IMR-90 (cell line): ENCODE data around the gene OR5AP2. TPM values are rescaled to one million over a fixed set of nuclear protein-coding genes. Genes with fewer than 3 reads are reported as not detected.

Source experiments
- ATAC-seq: fragments of 200-7000 bp; cut with Tn5 transposase; 2 replicates; pipeline ENCODE4 v1.9.1; 2020; ENCODE audit warnings: low read depth, mild to moderate bottlenecking, moderate library complexity
- BruUV-seq: library from RNA; stranded (reverse); fragments of 400-500 nt; replicated peaks from 2 replicates; lab custom pipeline; 2021; lab: Mats Ljungman, UMichigan
- CTCF ChIA-PET: fragments of 300-600 bp; formaldehyde crosslinking; extraction: SDS; loops from one replicate; lab custom pipeline; 2021; ENCODE audit warnings: antibody characterized with exemption; lab: Yijun Ruan, JAX
- POLR2A ChIA-PET: fragments of 300-600 bp; sonication (Branson Sonifier 250); formaldehyde crosslinking; loops from one replicate; lab custom pipeline; 2022; ENCODE audit warnings: antibody characterized with exemption; ENCODE audit not compliant: unreplicated experiment; lab: Charles Lee
- DNase-seq: peaks from one replicate; pipeline ENCODE4 v3.0.0; 2013
- H2AFZ ChIP-seq: replicated peaks from 2 replicates; pipeline ENCODE3; 2013; ENCODE audit warnings: low read length, mild to moderate bottlenecking; ENCODE audit not compliant: poor library complexity
- H2AK5ac ChIP-seq: 2 replicates; pipeline ENCODE4 v1.6.1; 2013; ENCODE audit warnings: low read depth, low read length, inconsistent platforms
- H2AK9ac ChIP-seq: replicated peaks from 2 replicates; pipeline ENCODE3; 2013; ENCODE audit warnings: mild to moderate bottlenecking, low read depth, low read length, moderate library complexity; ENCODE audit not compliant: poor library complexity
- H2BK120ac ChIP-seq: 2 replicates; pipeline ENCODE4 v1.6.1; 2013; ENCODE audit warnings: low read depth, low read length, inconsistent platforms
- H2BK15ac ChIP-seq: 3 replicates; pipeline ENCODE4 v1.6.1; 2013; ENCODE audit warnings: low read depth, low read length, inconsistent platforms
- H2BK20ac ChIP-seq: 2 replicates; pipeline ENCODE4 v1.6.1; 2013; ENCODE audit warnings: low read depth, mild to moderate bottlenecking, inconsistent platforms, low read length, moderate library complexity
- H2BK5ac ChIP-seq: 2 replicates; pipeline ENCODE4 v1.6.1; 2013; ENCODE audit warnings: mild to moderate bottlenecking, low read depth, low read length, inconsistent platforms; ENCODE audit not compliant: poor library complexity, severe bottlenecking
- H3K14ac ChIP-seq: replicated peaks from 2 replicates; pipeline ENCODE4 v1.6.1; 2013; ENCODE audit warnings: low read depth, low read length, inconsistent platforms
- H3K18ac ChIP-seq: 2 replicates; pipeline ENCODE4 v1.6.1; 2013; ENCODE audit warnings: low read depth, low read length, control low read depth
- H3K23ac ChIP-seq: 2 replicates; pipeline ENCODE4 v1.6.1; 2013; ENCODE audit warnings: low read depth, low read length, inconsistent platforms
- H3K27ac ChIP-seq: 2 replicates; pipeline ENCODE4 v1.5.1; 2013; ENCODE audit warnings: mild to moderate bottlenecking, control low read depth, low read length; ENCODE audit not compliant: insufficient read depth
- H3K27me3 ChIP-seq: 2 replicates; pipeline ENCODE4 v1.6.1; 2013; ENCODE audit warnings: low read length; ENCODE audit not compliant: control insufficient read depth, insufficient read depth
- H3K36me3 ChIP-seq: 2 replicates; pipeline ENCODE4 v1.6.1; 2013; ENCODE audit warnings: low read length, mixed read lengths; ENCODE audit not compliant: control insufficient read depth, insufficient read depth
- H3K4ac ChIP-seq: 2 replicates; pipeline ENCODE4 v1.6.1; 2013; ENCODE audit warnings: low read depth, low read length, inconsistent platforms
- H3K4me1 ChIP-seq: 2 replicates; pipeline ENCODE4 v1.6.1; 2013; ENCODE audit warnings: low read length, mixed read lengths; ENCODE audit not compliant: control insufficient read depth, insufficient read depth
- H3K4me2 ChIP-seq: 2 replicates; pipeline ENCODE4 v1.6.1; 2013; ENCODE audit warnings: low read depth, mild to moderate bottlenecking, control low read depth, low read length, moderate library complexity
- H3K4me3 ChIP-seq: 2 replicates; pipeline ENCODE4 v1.5.1; 2013; ENCODE audit warnings: low read depth, mild to moderate bottlenecking, control low read depth, low read length, moderate library complexity; ENCODE audit not compliant: insufficient read depth
- H3K56ac ChIP-seq: 2 replicates; pipeline ENCODE4 v1.6.1; 2013; ENCODE audit warnings: low read length, inconsistent platforms; ENCODE audit not compliant: insufficient read depth; ENCODE audit errors: extremely low read depth
- H3K79me1 ChIP-seq, 2 experiments: 2 replicates each; pipeline ENCODE4 v1.6.1; 2013; ENCODE audit warnings: low read length in 2 of 2, inconsistent platforms in 1 of 2, low read depth in 1 of 2
- H3K9ac ChIP-seq: 2 replicates; pipeline ENCODE4 v1.6.1; 2013; ENCODE audit warnings: low read depth, low read length, control low read depth
- H3K9me1 ChIP-seq: 2 replicates; pipeline ENCODE4 v1.6.1; 2013; ENCODE audit warnings: low read length, inconsistent platforms; ENCODE audit not compliant: insufficient read depth
- H3K9me3 ChIP-seq: 2 replicates; pipeline ENCODE4 v1.6.1; 2013; ENCODE audit warnings: low read length; ENCODE audit not compliant: control insufficient read depth, insufficient read depth
- H4K20me1 ChIP-seq: 2 replicates; pipeline ENCODE4 v1.6.1; 2013; ENCODE audit warnings: low read length, inconsistent platforms; ENCODE audit not compliant: insufficient read depth
- H4K5ac ChIP-seq: 2 replicates; pipeline ENCODE4 v1.6.1; 2013; ENCODE audit warnings: mild to moderate bottlenecking, low read depth, low read length, control low read depth
- H4K8ac ChIP-seq, 2 experiments: 2 replicates each; pipeline ENCODE4 v1.6.1; 2013; ENCODE audit warnings: low read depth in 2 of 2, low read length in 2 of 2, control low read depth in 1 of 2, inconsistent platforms in 1 of 2
- H4K91ac ChIP-seq: 2 replicates; pipeline ENCODE4 v1.6.1; 2013; ENCODE audit warnings: low read depth, low read length, inconsistent platforms; ENCODE audit not compliant: insufficient read depth
- BHLHE40 ChIP-seq: fragments of 150-350 bp; IDR thresholded peaks from 2 replicates; pipeline ENCODE4 v1.6.1; 2016; ENCODE audit warnings: mild to moderate bottlenecking, low read depth, low read length
- ELK1 ChIP-seq: fragments of 150-350 bp; IDR thresholded peaks from 2 replicates; pipeline ENCODE4 v1.6.1; 2016; ENCODE audit warnings: low read depth, mild to moderate bottlenecking, low read length, moderate library complexity, borderline replicate concordance
- WGBS, 2 experiments: methylation state at CpG; one replicate each; pipeline versions ENCODE4 v1.1.5 to v1.1.7; 2013; ENCODE audit warnings: missing lambda C conversion rate in 2 of 2; ENCODE audit not compliant: insufficient read length in 1 of 2; ENCODE audit errors: extremely low coverage in 2 of 2; 5-methylcytosine and 5-hydroxymethylcytosine counted together
- dilution Hi-C: fragments of 300-500 bp; cut with HindIII; formaldehyde crosslinking; loops from one replicate; pipeline ENCODE4 v1.14.3; 2018; ENCODE audit warnings: low sequenced_read_pairs; ENCODE audit not compliant: unreplicated experiment
- in situ Hi-C: fragments of 300-500 bp; cut with MboI; formaldehyde crosslinking; loops from 3 replicates; pipeline ENCODE4 v1.14.3; 2019; ENCODE audit warnings: low sequenced_read_pairs, inconsistent platforms, mixed read lengths
- intact Hi-C: fragments of 100-400 bp; cut with micrococcal nuclease; formaldehyde crosslinking; loops from 2 replicates; pipeline ENCODE4 v1.10.0; 2022
- polyA plus RNA-seq, 3 experiments: library from polyadenylated mRNA; depleted of rRNA; stranded (reverse); fragments of >200 nt; gene quantifications; 2 replicates each; pipeline ENCODE4 v1.2.3, GENCODE V29; 2012; ENCODE audit warnings: low replicate concordance in 1 of 3
- total RNA-seq: library from RNA; depleted of rRNA; stranded (reverse); fragments of >200 nt; gene quantifications from 2 replicates; pipeline ENCODE4 v1.2.3, GENCODE V29; 2012

Gene OR5AP2
- total and polyA plus RNA-seq, 2 of the 4 experiments (the other 2 are of a cell fraction): not detected

GRCh38 chr11:56632329-56632728, 9.9 kb downstream of the OR5AP2 start:
- Histone ChIP-seq H4K91ac (no peak overlapping the region), H3K9me1 (no peaks in the 10 kb centered on the region), H3K36me3 (no peaks in the 10 kb centered on the region), H2AFZ (no peak overlapping the region), H2BK5ac (no peak overlapping the region), H3K9ac (no peak overlapping the region), H4K20me1 (no peaks in the 10 kb centered on the region), H3K4me2 (no peak overlapping the region), H3K14ac (no peak overlapping the region), H4K5ac (no peak overlapping the region), H3K4me3 (no peak overlapping the region), H2BK120ac (no peak overlapping the region), H3K23ac (no peak overlapping the region), H2AK9ac (no peak overlapping the region), H3K27me3 (no peaks in the 10 kb centered on the region), H2AK5ac (no peak overlapping the region), H3K56ac (no peak overlapping the region), H3K18ac (no peak overlapping the region), H3K4ac (no peak overlapping the region), H2BK15ac (no peak overlapping the region), H2BK20ac (no peak overlapping the region), H3K9me3 (peaks cover 2% of the 10 kb centered on the region; the same call in 1 of the 2 replicates), H4K8ac (no peak overlapping the region), H3K79me1 (no peaks in the 10 kb centered on the region), H3K4me1 (no peaks in the 10 kb centered on the region), H3K27ac (no peak overlapping the region)
- DNase-seq (no peak), ATAC-seq (no peak)
- ChIA-PET POLR2A (no interaction called here), CTCF (no interaction called here)
- intact Hi-C loops (no loop called here), dilution Hi-C loops (no loop called here), in situ Hi-C loops (no loop called here)
- no CpG with 5 or more reads among the region's 2 CpGs for WGBS, 2 experiments
- TF ChIP-seq ELK1 (no peak), BHLHE40 (no peak)
- BruUV-seq: no TSS peak
